Esophagus squamous epithelium (tissue), 4 donors: ENCODE data around the gene RPS6KA6.

Experiments
- POLR2A ChIP-seq, 4 donors: fragments of 450-650 bp; IDR thresholded peaks; one replicate each; pipeline ENCODE4 v1.6.1; 2017; ENCODE audit warnings: antibody characterized with exemption in 4 of 4, mild to moderate bottlenecking in 4 of 4, moderate library complexity in 3 of 4
- TF ChIP-seq, protein P1 (sequence below), 6 experiments: fragments of 450-650 bp in 4 of 6; fragments of 200-600 bp in 2 of 6; sonication (generic) in 2 of 6; IDR thresholded peaks; one replicate each; pipeline ENCODE4 v1.5.1; 2016 to 2019; ENCODE audit warnings: antibody characterized with exemption in 6 of 6, mild to moderate bottlenecking in 4 of 6, moderate library complexity in 4 of 6

GRCh38 chrX:84192006-84192405 lies 4.0 kb upstream of the RPS6KA6 start:
- TF ChIP-seq, protein P1, sequence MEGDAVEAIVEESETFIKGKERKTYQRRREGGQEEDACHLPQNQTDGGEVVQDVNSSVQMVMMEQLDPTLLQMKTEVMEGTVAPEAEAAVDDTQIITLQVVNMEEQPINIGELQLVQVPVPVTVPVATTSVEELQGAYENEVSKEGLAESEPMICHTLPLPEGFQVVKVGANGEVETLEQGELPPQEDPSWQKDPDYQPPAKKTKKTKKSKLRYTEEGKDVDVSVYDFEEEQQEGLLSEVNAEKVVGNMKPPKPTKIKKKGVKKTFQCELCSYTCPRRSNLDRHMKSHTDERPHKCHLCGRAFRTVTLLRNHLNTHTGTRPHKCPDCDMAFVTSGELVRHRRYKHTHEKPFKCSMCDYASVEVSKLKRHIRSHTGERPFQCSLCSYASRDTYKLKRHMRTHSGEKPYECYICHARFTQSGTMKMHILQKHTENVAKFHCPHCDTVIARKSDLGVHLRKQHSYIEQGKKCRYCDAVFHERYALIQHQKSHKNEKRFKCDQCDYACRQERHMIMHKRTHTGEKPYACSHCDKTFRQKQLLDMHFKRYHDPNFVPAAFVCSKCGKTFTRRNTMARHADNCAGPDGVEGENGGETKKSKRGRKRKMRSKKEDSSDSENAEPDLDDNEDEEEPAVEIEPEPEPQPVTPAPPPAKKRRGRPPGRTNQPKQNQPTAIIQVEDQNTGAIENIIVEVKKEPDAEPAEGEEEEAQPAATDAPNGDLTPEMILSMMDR (IDR thresholded peaks at IDR 0.05), result no peak
- no peak for TF ChIP-seq POLR2A (IDR thresholded peaks at IDR 0.05)
